Activated CD4-positive, alpha-beta T cell treated with anti-CD3 and anti-CD28 coated beads, Interleukin-2, amount 10 ng/mL, durations not matched to agents 7 days and 5 days (primary cell): ENCODE measurements around the gene CACNA1D. TPM values are rescaled to one million over a fixed set of nuclear protein-coding genes. Genes with fewer than 3 reads are reported as not detected.

ENCODE experiments used
- CTCF ChIA-PET: fragments of 350-600 bp; sonication (Branson Sonifier 250); formaldehyde crosslinking; loops from one replicate; lab custom pipeline; 2021; ENCODE audit warnings: antibody characterized with exemption; lab: Charles Lee
- POLR2A ChIA-PET: fragments of 350-600 bp; sonication (Branson Sonifier 250); formaldehyde crosslinking; loops from one replicate; lab custom pipeline; 2021; ENCODE audit warnings: antibody characterized with exemption; lab: Charles Lee
- DNase-seq: peaks from one replicate; pipeline ENCODE4 v3.0.0-alpha.2; 2020
- H3K27ac Mint-ChIP-seq: one replicate; pipeline ENCODE4 v1.8.0; 2021; ENCODE audit warnings: mild to moderate bottlenecking, moderate library complexity, mixed read lengths
- H3K27me3 Mint-ChIP-seq: one replicate; pipeline ENCODE4 v1.8.0; 2021; ENCODE audit warnings: mixed read lengths
- H3K36me3 Mint-ChIP-seq: one replicate; pipeline ENCODE4 v1.8.0; 2021; ENCODE audit warnings: low read depth, mixed read lengths
- H3K4me1 Mint-ChIP-seq: one replicate; pipeline ENCODE4 v1.8.0; 2021; ENCODE audit warnings: mixed read lengths
- H3K4me3 Mint-ChIP-seq: one replicate; pipeline ENCODE4 v1.8.0; 2021; ENCODE audit warnings: mild to moderate bottlenecking, moderate library complexity, mixed read lengths
- H3K9me3 Mint-ChIP-seq: one replicate; pipeline ENCODE4 v1.8.0; 2021; ENCODE audit warnings: mixed read lengths
- total RNA-seq, 2 experiments: library from RNA; stranded (reverse); gene quantifications; one replicate each; pipeline ENCODE4 v1.2.3, GENCODE V29; 2021

The CACNA1D gene
- total RNA-seq, 2 experiments from 2014 or later: 0.15 to 0.33 TPM

GRCh38 chr3:53740956-53741355 lies 246.5 kb downstream of the CACNA1D start:
- Mint-ChIP-seq H3K27me3 (peaks cover 21% of the 10 kb centered on the region), H3K36me3 (no peaks in the 10 kb centered on the region), H3K27ac (no peak overlapping the region), H3K9me3 (no peaks in the 10 kb centered on the region), H3K4me1 (no peaks in the 10 kb centered on the region), H3K4me3 (no peak overlapping the region)
- CTCF ChIA-PET: interaction anchor here (0.6 to 0.7 kb wide), 2 partner anchors 37 to 998 kb away, joined by 3 read pairs; no protein-coding TSS in a partner anchor
- POLR2A ChIA-PET: no interaction called here
- DNase-seq: no peak

- Mint-ChIP-seq H3K36me3 (no peaks in the 10 kb centered on the region), H3K9me3 (no peaks in the 10 kb centered on the region), H3K27ac (no peak overlapping the region), H3K4me1 (no peaks in the 10 kb centered on the region), H3K4me3 (no peak overlapping the region), H3K27me3 (peaks cover 18% of the 10 kb centered on the region)
- ChIA-PET POLR2A (no interaction called here), CTCF (interaction anchor here (1.3 kb wide), 1 partner anchor 11 kb away, joined by 6 read pairs; no protein-coding TSS in a partner anchor)
- no peak for DNase-seq
Observed at GRCh38 chr3:53744351-53744750, 249.9 kb downstream of the CACNA1D start.

- Mint-ChIP-seq H3K4me1 (peaks cover 2% of the 10 kb centered on the region), H3K27ac (no peak overlapping the region), H3K4me3 (no peak overlapping the region), H3K36me3 (no peaks in the 10 kb centered on the region), H3K9me3 (no peaks in the 10 kb centered on the region), H3K27me3 (peaks cover 6% of the 10 kb centered on the region)
- ChIA-PET CTCF (no interaction called here), POLR2A (no interaction called here)
- no peak for DNase-seq
Observed at GRCh38 chr3:53747559-53747958, 253.1 kb downstream of the CACNA1D start.

GRCh38 chr3:53748512-53749271 lies 254.3 kb downstream of the CACNA1D start:
- ChIA-PET CTCF (no interaction called here), POLR2A (no interaction called here)
- H3K4me3 Mint-ChIP-seq: no peak overlapping the region
- no peaks in the 10 kb centered on the region for H3K9me3 Mint-ChIP-seq
- no peak for DNase-seq
- H3K36me3 Mint-ChIP-seq: no peaks in the 10 kb centered on the region
- peaks cover 2% of the 10 kb centered on the region for H3K27me3 Mint-ChIP-seq
- no peak overlapping the region for H3K27ac Mint-ChIP-seq
- peaks cover 13% of the 10 kb centered on the region for H3K4me1 Mint-ChIP-seq

- DNase-seq: no peak
- ChIA-PET CTCF (no interaction called here), POLR2A (no interaction called here)
- H3K9me3 Mint-ChIP-seq: no peaks in the 10 kb centered on the region
- no peaks in the 10 kb centered on the region for H3K36me3 Mint-ChIP-seq
- peaks cover 2% of the 10 kb centered on the region for H3K27me3 Mint-ChIP-seq
- H3K4me3 Mint-ChIP-seq: no peak overlapping the region
- H3K4me1 Mint-ChIP-seq: peaks cover 20% of the 10 kb centered on the region
- no peak overlapping the region for H3K27ac Mint-ChIP-seq
Observed at GRCh38 chr3:53749448-53749847, 255.0 kb downstream of the CACNA1D start.

- no peak for DNase-seq
- CTCF ChIA-PET: interaction anchor here (0.7 kb wide), 2 partner anchors 17 to 139 kb away, joined by 3 to 4 read pairs; no protein-coding TSS in a partner anchor
Observed at GRCh38 chr3:53750253-53751210, 256.1 kb downstream of the CACNA1D start.

GRCh38 chr3:53753518-53754183 lies 259.2 kb downstream of the CACNA1D start:
- H3K4me3 Mint-ChIP-seq: no peak overlapping the region

More at GRCh38 chr3:53750253-53751210, 256.1 kb downstream of the CACNA1D start:
- H3K4me3 Mint-ChIP-seq: no peak overlapping the region
- POLR2A ChIA-PET: no interaction called here
- H3K9me3 Mint-ChIP-seq: no peaks in the 10 kb centered on the region
- no peaks in the 10 kb centered on the region for H3K36me3 Mint-ChIP-seq
- H3K27ac Mint-ChIP-seq: no peak overlapping the region
- peaks cover under 1% of the 10 kb centered on the region for H3K27me3 Mint-ChIP-seq
- H3K4me1 Mint-ChIP-seq: peaks cover 26% of the 10 kb centered on the region

GRCh38 chr3:53754325-53754724 lies 259.9 kb downstream of the CACNA1D start:
- Mint-ChIP-seq H3K9me3 (no peaks in the 10 kb centered on the region), H3K27me3 (no peaks in the 10 kb centered on the region), H3K36me3 (no peaks in the 10 kb centered on the region), H3K4me1 (peaks cover 26% of the 10 kb centered on the region), H3K27ac (peak overlapping the region; percentile 78), H3K4me3 (no peak overlapping the region)
- POLR2A ChIA-PET: no interaction called here
- no peak for DNase-seq
- CTCF ChIA-PET: no interaction called here

More at GRCh38 chr3:53753518-53754183, 259.2 kb downstream of the CACNA1D start:
- CTCF ChIA-PET: no interaction called here
- DNase-seq: peak; percentile 42
- POLR2A ChIA-PET: no interaction called here
- Mint-ChIP-seq H3K36me3 (no peaks in the 10 kb centered on the region), H3K27me3 (no peaks in the 10 kb centered on the region), H3K9me3 (no peaks in the 10 kb centered on the region), H3K27ac (peak overlapping the region; percentile 80), H3K4me1 (peaks cover 26% of the 10 kb centered on the region)

- CTCF ChIA-PET: no interaction called here
- Mint-ChIP-seq H3K36me3 (no peaks in the 10 kb centered on the region), H3K27ac (no peak overlapping the region), H3K27me3 (no peaks in the 10 kb centered on the region), H3K4me3 (no peak overlapping the region), H3K4me1 (peaks cover 12% of the 10 kb centered on the region), H3K9me3 (no peaks in the 10 kb centered on the region)
- POLR2A ChIA-PET: no interaction called here
- no peak for DNase-seq
Observed at GRCh38 chr3:53758846-53759245, 264.4 kb downstream of the CACNA1D start.

- no peak overlapping the region for H3K4me3 Mint-ChIP-seq
- POLR2A ChIA-PET: no interaction called here
- no peak for DNase-seq
- CTCF ChIA-PET: no interaction called here
- H3K9me3 Mint-ChIP-seq: no peaks in the 10 kb centered on the region
- H3K27ac Mint-ChIP-seq: no peak overlapping the region
- no peaks in the 10 kb centered on the region for H3K36me3 Mint-ChIP-seq
- H3K27me3 Mint-ChIP-seq: peaks cover 4% of the 10 kb centered on the region
- H3K4me1 Mint-ChIP-seq: no peaks in the 10 kb centered on the region
Observed at GRCh38 chr3:53763353-53763752, 268.9 kb downstream of the CACNA1D start.

GRCh38 chr3:53764026-53764775 lies 269.8 kb downstream of the CACNA1D start:
- H3K36me3 Mint-ChIP-seq: no peaks in the 10 kb centered on the region
- H3K9me3 Mint-ChIP-seq: no peaks in the 10 kb centered on the region
- no peak overlapping the region for H3K27ac Mint-ChIP-seq
- DNase-seq: no peak
- H3K27me3 Mint-ChIP-seq: peaks cover 6% of the 10 kb centered on the region
- CTCF ChIA-PET: no interaction called here
- POLR2A ChIA-PET: no interaction called here
- no peaks in the 10 kb centered on the region for H3K4me1 Mint-ChIP-seq
- no peak overlapping the region for H3K4me3 Mint-ChIP-seq

- DNase-seq: no peak
- Mint-ChIP-seq H3K27ac (no peak overlapping the region), H3K4me3 (no peak overlapping the region), H3K9me3 (no peaks in the 10 kb centered on the region), H3K36me3 (no peaks in the 10 kb centered on the region), H3K27me3 (peaks cover 14% of the 10 kb centered on the region), H3K4me1 (no peaks in the 10 kb centered on the region)
- POLR2A ChIA-PET: no interaction called here
- CTCF ChIA-PET: interaction anchor here (1.9 kb wide), 1 partner anchor 11 kb away, joined by 6 read pairs; no protein-coding TSS in a partner anchor
Observed at GRCh38 chr3:53765753-53766152, 271.3 kb downstream of the CACNA1D start.
